Body of pancreas (tissue), 4 donors: ENCODE results near the gene MINK1. TPM values are rescaled to one million over a fixed set of nuclear protein-coding genes. Genes with fewer than 3 reads are reported as not detected.

ENCODE experiments used
- ATAC-seq: fragments of 150-250 bp; one replicate; pipeline ENCODE4 v1.9.1; 2016
- DNase-seq, 4 donors: peaks; one replicate each; pipeline ENCODE4 v3.0.0-alpha.2; 2019
- H3K27ac ChIP-seq, 4 donors: fragments of 200-600 bp; sonication (generic); 1 replicate in 3 of 4; 2 replicates in 1 of 4; pipeline versions ENCODE4 v1.5.1 to v1.6.1; 2016 to 2019; ENCODE audit warnings: mild to moderate bottlenecking in 1 of 4, mixed read lengths in 1 of 4, moderate library complexity in 1 of 4
- H3K27me3 ChIP-seq, 2 donors: fragments of 200-600 bp; sonication (generic); one replicate each; pipeline ENCODE4 v1.6.0; 2016; ENCODE audit warnings: mild to moderate bottlenecking in 1 of 2
- H3K36me3 ChIP-seq, 2 donors: fragments of 200-600 bp; sonication (generic); replicated peaks in 1 of 2; 2 replicates each; pipeline ENCODE4 v1.5.1; 2016; ENCODE audit warnings: low read depth in 2 of 2; ENCODE audit not compliant: insufficient read depth in 1 of 2
- H3K4me1 ChIP-seq: fragments of 200-600 bp; sonication (generic); one replicate; pipeline ENCODE4 v1.6.0; 2016
- H3K4me3 ChIP-seq, 2 donors: fragments of 200-600 bp; sonication (generic); 1 replicate in 1 of 2; 2 replicates in 1 of 2; pipeline ENCODE4 v1.5.1; 2016 to 2019
- H3K9me3 ChIP-seq, 3 donors: fragments of 200-600 bp; sonication (generic); 1 replicate in 2 of 3; 2 replicates in 1 of 3; pipeline ENCODE4 v1.5.1; 2016
- POLR2A ChIP-seq, 3 donors: fragments of 450-650 bp; IDR thresholded peaks; one replicate each; pipeline ENCODE4 v1.6.1; 2016; ENCODE audit warnings: antibody characterized with exemption in 3 of 3, mild to moderate bottlenecking in 2 of 3
- WGBS, 2 donors: methylation state at CpG; one replicate each; pipeline ENCODE4 v1.1.5; 2017; 5-methylcytosine and 5-hydroxymethylcytosine counted together
- intact Hi-C: fragments of 100-400 bp; cut with DNase I; formaldehyde crosslinking; loops from one replicate; pipeline ENCODE4 v1.15.1; 2023
- total RNA-seq, 2 donors: library from RNA; depleted of rRNA; stranded (reverse); fragments of >200 nt; gene quantifications; one replicate each; pipeline ENCODE4 v1.1.0, GENCODE V29; 2016
- TF ChIP-seq, protein P1 (sequence below), 7 experiments: fragments of 450-650 bp in 4 of 7; fragments of 200-600 bp in 3 of 7; sonication (generic) in 3 of 7; IDR thresholded peaks; one replicate each; pipeline ENCODE4 v1.5.1; 2016 to 2019; ENCODE audit warnings: antibody characterized with exemption in 7 of 7

MINK1 gene
- total RNA-seq, 2 donors from 2014 or later: 32.7 to 66.6 TPM

GRCh38 chr17:4898927-4899326, 65.8 kb downstream of the MINK1 start:
- intact Hi-C loops: loop anchor here (10.0 kb wide), 1 partner anchor 194 kb away; the partner anchor contains the start of gene PELP1
- 8% methylated on average over 22 of the region's 34 CpGs; no CpG with 5 or more reads in 1 of the 2 donors for WGBS, 2 donors
- peak; percentile 1 for ATAC-seq
- peaks cover 0 to 4% of the 10 kb centered on the region in 2 donors for H3K36me3 ChIP-seq
- H3K27me3 ChIP-seq: no peaks in the 10 kb centered on the region
- H3K27ac ChIP-seq: peak overlapping the region in 2 of 4 donors; percentile 46 to 47
- H3K4me3 ChIP-seq: peak overlapping the region; percentile 13 to 48
- TF ChIP-seq, protein P1, sequence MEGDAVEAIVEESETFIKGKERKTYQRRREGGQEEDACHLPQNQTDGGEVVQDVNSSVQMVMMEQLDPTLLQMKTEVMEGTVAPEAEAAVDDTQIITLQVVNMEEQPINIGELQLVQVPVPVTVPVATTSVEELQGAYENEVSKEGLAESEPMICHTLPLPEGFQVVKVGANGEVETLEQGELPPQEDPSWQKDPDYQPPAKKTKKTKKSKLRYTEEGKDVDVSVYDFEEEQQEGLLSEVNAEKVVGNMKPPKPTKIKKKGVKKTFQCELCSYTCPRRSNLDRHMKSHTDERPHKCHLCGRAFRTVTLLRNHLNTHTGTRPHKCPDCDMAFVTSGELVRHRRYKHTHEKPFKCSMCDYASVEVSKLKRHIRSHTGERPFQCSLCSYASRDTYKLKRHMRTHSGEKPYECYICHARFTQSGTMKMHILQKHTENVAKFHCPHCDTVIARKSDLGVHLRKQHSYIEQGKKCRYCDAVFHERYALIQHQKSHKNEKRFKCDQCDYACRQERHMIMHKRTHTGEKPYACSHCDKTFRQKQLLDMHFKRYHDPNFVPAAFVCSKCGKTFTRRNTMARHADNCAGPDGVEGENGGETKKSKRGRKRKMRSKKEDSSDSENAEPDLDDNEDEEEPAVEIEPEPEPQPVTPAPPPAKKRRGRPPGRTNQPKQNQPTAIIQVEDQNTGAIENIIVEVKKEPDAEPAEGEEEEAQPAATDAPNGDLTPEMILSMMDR (IDR thresholded peaks at IDR 0.05): no peak
- no peak for TF ChIP-seq POLR2A (IDR thresholded peaks at IDR 0.05)
- no peaks in the 10 kb centered on the region for H3K9me3 ChIP-seq
- peak in 2 of 4 donors; percentile 18 to 29 for DNase-seq
- peaks cover 43% of the 10 kb centered on the region for H3K4me1 ChIP-seq

- no peaks in the 10 kb centered on the region for H3K27me3 ChIP-seq
- TF ChIP-seq, protein P1 (IDR thresholded peaks at IDR 0.05): no peak
- TF ChIP-seq POLR2A (IDR thresholded peaks at IDR 0.05): peak; percentile 9 to 54 (median 44)
- H3K27ac ChIP-seq: peak within 1 kb of the TSS in 3 of 4 donors; percentile 4 to 47 (median 46)
- ATAC-seq (peak; percentile 78), DNase-seq (peak; percentile 88 to 94 (median 92))
- peaks cover 45% of the 10 kb centered on the region for H3K4me1 ChIP-seq
- peak within 1 kb of the TSS; percentile 13 to 48 for H3K4me3 ChIP-seq
- no peaks in the 10 kb centered on the region for H3K36me3 ChIP-seq
- intact Hi-C loops: loop anchor here (10.0 kb wide), 1 partner anchor 195 kb away; the partner anchor contains the start of gene PELP1
- WGBS, 2 donors: 5 to 20% methylated on average over 1 to 58 of the region's 60 CpGs
- no peaks in the 10 kb centered on the region for H3K9me3 ChIP-seq
Observed at GRCh38 chr17:4899341-4900230, 66.4 kb downstream of the MINK1 start, which contains the start of gene C17orf107. C17orf107 (plus strand) TSS chr17:4899536; CDS start chr17:4899763, 227 bp downstream.

GRCh38 chr17:4900231-4901107, 67.3 kb downstream of the MINK1 start:
- peaks cover 45% of the 10 kb centered on the region for H3K4me1 ChIP-seq
- TF ChIP-seq POLR2A (IDR thresholded peaks at IDR 0.05): no peak
- TF ChIP-seq, protein P1 (IDR thresholded peaks at IDR 0.05): no peak
- intact Hi-C loops: no loop called here
- no peaks in the 10 kb centered on the region for H3K27me3 ChIP-seq
- ATAC-seq (no peak), DNase-seq (peak in 1 of 4 donors; percentile 26)
- H3K27ac ChIP-seq: no peak overlapping the region
- no peaks in the 10 kb centered on the region for H3K9me3 ChIP-seq
- H3K36me3 ChIP-seq: no peaks in the 10 kb centered on the region
- H3K4me3 ChIP-seq: no peak overlapping the region
- WGBS, 2 donors: 51 to 63% methylated on average over 22 to 65 of the region's 65 CpGs

DNA sequence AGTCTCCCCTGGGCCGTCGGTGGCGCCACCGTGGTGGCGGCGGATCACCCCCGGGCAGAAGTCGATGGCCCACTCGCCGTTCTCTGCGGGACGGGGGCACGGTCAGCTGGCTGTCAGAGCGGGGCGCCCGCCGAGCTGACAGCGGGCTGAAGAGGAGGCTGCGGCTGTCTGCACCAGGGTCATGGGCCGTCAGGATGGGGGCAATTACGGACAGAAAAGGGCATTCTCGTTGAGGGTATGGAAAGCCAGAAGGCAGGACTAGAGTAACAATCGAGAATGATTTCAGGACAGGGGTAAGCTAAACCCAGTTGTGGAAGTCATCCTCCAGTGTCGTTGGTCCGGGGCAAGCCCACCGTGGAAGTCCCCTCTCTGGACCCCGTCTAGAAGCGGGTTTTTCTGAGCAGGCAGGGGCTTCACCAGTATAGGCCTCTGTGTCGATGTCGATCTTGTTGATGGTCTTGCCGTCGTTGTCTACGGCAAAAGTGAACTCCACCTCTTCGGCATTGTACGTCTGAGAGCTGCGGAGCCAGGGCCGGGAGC, 68.0 kb downstream of the MINK1 start:
- no peak for ATAC-seq
- WGBS, 2 donors: 70 to 77% methylated on average over 10 to 37 of the region's 37 CpGs
- Histone ChIP-seq H3K36me3 (no peaks in the 10 kb centered on the region), H3K27ac (no peak overlapping the region), H3K4me3 (no peak overlapping the region), H3K27me3 (no peaks in the 10 kb centered on the region), H3K4me1 (peaks cover 45% of the 10 kb centered on the region), H3K9me3 (no peaks in the 10 kb centered on the region)
- TF ChIP-seq POLR2A (IDR thresholded peaks at IDR 0.05): no peak
- TF ChIP-seq, protein P1 (IDR thresholded peaks at IDR 0.05): no peak
- no peak for DNase-seq
- intact Hi-C loops: no loop called here
